ENCODE results near the gene GALR2. TPM values are rescaled to one million over a fixed set of nuclear protein-coding genes. Genes with fewer than 3 reads are reported as not detected.
A peak's percentile ranks its signal among the peaks of the same experiment; 100 is the strongest.

GALR2 gene
- total RNA-seq, 1 donor from 2014 or later: not detected

DNA sequence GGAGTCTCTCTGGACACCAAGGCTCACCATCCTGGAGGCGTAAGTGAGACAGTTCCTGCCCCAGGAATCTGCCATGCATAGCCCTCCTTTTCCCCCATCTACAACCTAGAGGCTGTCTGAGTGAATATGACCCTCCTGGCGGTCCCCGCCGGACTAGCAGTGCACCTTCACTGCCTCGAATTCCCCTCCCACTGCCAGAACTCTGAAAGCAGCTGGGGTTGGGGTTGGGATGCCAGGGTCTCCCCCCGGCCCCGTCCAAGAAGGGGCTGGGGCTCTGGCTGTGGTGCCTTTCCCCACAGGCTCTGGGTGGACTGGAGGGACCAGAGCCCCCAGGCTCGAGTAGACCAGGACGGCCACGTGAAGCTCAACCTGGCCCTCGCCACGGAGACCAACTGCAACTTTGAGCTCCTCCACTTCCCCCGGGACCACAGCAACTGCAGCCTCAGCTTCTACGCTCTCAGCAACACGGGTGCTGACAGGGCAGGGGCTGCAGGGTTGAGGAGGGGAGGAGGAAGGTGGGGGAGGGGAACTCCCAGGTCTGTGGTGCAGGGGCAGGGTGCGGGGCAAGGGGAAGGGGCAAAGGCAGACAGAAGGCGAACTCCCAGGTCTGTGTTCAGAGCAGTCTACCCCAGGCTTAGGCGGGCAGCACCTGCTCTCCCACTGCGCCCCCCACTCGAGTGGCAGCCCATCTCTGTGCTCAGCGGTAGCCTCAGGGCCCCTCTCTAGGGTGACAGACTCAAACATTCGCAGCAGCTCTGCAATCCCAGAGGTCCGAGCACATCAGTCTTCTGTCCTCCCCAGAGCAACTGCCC lies 5.6 kb downstream of the GALR2 start:
- DNase-seq: no peak

DNA sequence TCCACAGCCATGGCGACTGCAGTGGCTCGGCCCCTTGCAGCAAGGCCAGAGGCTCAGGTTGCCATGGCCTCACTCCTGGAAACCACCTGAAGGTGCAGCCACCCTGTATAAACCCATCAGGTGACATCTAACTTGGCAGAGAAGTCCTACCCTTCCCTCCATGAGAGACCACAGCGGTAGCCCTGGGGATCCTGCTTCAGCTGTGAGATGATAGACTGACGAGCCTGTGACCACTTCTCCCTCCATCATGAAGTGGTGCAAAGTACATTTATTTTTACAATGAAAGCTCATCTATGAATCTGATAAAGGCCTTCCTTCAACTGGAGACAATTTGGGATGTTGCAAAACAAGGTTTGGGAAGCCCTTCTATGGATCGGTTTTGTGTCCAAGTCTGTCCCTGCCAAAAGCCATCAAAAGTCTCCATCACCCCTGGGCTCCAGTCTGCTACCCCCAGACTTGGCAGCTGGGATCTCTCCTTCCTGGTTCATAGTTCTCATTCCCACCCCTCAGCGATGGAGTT lies 6.2 kb downstream of the GALR2 start:
- no peak for DNase-seq

DNA sequence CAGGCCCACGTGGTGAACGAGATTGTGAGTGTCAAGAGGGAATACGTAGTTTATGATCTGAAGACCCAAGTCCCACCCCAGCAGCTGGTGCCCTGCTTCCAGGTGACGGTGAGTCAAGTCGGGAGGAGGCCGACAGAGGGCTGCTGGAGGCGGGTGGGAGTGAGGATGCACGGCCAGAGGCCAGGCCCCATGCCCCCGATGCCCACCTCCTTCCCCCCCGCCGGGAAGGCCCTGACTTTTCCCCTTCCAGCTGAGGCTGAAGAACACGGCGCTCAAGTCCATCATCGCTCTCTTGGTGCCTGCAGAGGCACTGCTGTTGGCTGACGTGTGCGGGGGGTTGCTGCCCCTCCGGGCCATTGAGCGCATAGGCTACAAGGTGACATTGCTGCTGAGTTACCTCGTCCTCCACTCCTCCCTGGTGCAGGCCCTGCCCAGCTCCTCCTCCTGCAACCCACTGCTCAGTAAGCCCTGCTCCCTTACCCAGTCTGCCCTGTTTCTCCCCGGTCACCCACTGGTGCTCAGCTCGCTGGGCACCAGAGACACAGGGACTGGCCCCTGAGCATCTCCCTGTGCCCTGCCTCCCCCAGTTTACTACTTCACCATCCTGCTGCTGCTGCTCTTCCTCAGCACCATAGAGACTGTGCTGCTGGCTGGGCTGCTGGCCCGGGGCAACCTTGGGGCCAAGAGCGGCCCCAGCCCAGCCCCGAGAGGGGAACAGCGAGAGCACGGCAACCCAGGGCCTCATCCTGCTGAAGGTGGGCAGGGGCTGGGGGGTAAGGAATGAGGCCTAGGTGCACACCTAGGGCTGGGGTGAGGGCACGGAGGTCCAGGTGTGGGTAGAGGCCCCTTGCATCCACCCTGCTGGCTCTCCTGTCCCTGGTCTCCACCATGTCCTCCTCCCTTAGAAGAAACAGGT lies 7.0 kb downstream of the GALR2 start:
- no peak for DNase-seq

DNA sequence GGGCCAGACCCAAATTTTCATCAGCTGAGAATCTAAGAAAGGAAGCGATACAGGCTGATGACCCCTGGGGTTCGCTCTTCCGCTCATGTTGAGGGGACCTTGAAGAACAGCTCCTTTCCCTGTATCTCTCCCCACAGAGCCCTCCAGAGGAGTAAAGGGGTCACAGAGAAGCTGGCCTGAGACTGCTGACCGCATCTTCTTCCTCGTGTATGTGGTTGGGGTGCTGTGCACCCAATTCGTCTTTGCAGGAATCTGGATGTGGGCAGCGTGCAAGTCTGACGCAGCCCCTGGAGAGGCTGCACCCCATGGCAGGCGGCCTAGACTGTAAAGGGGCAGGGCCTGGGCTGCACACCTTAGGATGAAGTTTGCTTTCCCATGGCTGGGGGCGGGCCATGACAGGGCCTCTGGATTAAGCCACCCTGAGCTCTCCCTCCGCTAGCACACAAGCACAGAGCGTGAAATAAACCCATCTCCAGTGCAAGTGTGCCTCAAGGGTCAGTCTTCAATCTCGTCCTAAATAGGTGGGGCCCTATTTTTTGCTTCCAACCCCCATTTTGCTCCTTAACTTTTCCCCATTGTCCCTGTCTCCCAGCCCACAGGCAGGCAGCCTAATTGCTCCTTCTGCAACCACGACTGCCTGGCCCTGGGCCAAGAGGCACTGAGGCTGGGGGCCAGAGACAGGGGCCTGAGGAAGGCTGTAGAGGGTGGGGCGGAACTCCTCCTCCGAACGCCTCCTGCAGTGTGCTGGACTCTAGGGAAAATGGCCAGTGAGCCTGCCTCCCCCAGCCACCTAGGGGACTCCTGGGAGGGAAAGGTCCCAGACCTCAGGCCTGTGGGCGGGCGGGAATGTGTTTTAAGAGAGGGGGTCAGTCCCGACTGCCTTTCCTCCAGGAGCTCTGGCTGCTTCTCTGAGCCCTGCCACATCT lies 8.0 kb downstream of the GALR2 start:
- DNase-seq: no peak

DNA sequence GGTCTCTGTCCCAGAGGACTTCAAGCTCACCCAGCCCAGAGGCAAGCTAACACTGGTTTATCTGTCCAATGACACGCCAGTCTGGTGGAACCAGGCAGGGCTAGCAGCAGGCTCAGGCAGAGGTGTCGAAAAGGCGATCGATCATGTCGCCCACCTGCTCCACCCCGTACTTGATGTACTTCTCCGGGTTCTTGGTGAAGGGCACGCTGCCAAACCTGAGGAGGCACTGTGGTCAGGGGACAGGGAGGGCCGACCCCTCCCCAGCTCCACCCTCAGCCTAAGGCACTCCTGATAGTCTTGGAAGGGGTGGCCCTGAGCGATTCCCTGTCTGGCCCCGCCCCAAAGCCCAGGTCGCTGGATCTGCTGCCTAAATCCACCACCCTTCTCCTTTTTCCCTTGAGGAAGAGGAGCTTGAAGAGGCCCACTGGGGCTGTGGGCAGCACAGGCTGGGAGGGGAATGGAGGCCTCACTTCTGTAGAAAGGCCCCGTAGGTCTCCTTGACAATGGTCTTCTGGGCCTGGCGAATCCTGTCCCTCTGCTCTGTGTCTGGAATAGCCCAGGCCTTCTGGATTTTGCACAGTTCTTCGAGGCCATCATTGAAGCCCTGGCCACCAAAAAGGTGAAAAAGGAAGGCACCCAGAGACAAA lies 9.1 kb downstream of the GALR2 start:
- DNase-seq: no peak

DNA sequence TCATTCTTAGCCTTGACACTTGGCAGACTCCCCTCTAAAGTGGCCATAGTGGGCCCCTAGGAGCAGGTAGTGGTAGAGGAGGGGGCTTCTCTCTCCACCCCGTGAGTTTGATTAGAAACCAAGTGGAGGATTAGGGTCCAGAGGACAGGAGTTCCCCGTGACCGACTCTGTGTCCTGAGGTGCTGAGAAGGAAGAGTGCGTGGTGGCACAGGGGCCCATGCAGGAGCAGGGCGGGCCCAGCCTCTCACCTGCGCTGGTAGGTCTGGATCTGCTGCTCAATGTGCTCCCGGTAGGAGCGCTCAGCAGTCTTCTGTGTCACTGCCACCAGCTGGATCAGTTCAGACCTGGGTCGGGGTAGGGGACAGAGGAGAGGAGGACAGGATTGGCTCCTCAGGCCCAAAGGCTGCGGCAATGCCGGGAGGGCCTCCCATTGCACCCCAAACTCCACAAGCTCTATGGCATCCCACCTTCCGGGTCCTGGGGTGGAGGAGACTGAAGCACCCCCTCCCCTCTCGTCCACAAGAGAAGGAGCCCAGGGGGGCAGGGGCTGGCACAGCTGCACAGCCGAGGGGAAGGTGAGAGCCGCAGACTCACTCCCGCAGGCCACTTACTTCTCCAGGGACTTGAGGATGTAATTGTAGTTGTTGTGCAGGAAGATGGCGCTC lies 10.6 kb downstream of the GALR2 start:
- DNase-seq: no peak

DNA sequence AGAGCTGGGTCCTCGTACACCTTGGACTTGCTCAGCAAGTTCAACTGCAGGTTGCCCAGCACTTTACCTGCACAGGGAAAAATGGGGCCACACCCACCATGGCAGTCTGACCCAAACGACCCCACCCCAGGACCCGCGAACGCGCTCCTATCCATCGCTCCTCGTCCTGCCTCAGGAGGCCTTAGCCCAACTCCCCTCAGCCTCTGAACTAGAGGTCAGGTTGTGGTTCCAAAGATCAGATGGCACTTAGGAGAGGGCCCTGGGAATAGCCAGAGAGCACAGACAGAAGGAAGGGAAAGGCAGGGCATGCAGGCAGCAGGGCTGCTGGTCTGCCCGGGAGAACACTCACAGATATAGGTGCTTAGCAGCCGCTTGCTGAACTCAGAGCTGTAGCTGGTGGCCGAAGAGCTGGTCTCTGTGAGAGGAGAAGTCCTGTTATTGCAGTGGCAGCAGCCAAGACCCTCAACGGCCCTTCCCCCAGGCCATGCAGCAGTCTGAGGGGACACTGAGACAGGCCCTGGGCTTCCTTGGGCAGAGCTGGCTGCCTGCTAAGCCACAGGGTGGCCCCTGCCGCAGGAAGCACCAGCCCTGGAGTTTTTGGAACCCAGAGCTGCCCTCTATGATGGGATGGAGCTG lies 11.3 kb downstream of the GALR2 start:
- DNase-seq: no peak

DNA sequence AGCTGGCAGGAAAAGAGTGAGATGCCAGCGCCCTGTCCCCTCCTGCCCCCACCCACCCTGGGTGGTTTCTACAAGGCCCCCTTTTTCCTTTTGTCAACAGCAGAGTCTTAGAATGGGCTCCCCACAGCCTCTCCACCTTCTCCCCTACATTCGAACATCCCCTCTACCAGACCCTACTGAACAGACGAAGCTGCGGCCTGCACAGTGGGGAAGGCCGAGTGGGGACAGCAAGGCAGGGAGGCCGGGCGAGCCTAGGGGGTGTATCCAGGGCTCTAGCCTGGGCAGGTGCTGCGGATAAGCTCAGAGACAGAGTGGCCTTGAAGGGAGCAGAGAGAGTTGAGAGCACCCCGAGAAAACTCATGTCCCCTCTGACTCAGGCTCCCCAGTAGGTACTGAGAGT lies 11.8 kb downstream of the GALR2 start:
- DNase-seq: no peak

DNA sequence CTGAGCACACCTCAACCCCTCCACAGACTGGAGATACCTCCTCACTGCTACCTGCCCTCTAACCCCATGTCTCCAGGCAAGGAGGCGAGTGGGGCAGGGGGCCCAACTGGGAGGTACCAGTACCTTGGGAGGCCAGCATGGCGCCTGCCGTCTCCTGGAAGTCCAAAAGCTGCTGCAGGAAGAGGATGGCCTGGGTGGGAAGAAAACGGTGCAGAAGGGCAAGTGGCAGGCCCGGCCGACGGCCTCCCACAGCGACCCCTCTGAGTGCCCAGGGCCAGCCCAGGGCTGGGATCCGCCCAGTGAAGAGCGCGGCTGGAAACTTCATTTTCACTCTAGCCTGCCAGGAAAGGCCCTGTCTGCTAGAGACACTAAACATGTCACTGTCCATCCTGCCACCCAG lies 12.9 kb downstream of the GALR2 start:
- DNase-seq: no peak

DNA sequence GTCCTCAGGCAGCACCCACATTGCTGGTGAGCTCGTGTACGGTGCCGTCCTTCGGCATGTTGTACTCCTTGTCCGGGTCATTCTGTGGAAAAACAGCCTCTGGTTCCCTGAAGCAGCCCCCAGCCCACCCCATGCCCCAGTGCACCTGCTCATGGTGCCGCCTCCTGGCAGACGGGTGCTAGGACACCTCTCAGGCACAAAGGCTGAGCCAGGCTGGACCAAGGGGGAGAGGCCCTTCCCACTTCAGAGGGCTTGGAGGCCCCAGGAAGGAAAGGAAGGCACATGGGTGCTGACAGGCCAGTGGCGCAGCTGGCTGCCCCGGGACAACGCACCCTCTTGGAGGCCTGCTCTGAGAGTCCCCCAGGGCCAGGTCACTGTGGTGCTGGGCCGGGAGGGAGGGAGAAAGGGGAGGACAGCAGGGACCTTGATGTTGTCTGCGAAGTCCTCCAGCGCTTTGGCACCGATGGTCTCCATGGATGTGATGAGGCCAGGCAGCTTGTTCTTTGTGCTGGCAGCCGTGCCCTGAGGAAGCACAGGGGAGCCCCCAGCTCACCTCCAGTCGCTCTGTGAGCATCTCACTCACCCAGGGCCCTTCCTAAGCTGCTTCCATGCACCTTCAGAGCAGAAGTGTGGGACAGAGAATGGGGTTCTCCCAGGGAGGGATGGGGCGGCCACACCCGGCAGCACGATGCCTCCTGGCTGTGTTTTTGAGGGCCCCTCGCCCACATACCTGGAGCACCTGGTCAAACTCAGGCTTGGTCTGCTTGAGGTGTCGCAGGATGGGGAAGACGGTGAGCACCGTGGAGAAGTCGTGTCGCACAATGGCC lies 13.7 kb downstream of the GALR2 start:
- DNase-seq: no peak

DNA sequence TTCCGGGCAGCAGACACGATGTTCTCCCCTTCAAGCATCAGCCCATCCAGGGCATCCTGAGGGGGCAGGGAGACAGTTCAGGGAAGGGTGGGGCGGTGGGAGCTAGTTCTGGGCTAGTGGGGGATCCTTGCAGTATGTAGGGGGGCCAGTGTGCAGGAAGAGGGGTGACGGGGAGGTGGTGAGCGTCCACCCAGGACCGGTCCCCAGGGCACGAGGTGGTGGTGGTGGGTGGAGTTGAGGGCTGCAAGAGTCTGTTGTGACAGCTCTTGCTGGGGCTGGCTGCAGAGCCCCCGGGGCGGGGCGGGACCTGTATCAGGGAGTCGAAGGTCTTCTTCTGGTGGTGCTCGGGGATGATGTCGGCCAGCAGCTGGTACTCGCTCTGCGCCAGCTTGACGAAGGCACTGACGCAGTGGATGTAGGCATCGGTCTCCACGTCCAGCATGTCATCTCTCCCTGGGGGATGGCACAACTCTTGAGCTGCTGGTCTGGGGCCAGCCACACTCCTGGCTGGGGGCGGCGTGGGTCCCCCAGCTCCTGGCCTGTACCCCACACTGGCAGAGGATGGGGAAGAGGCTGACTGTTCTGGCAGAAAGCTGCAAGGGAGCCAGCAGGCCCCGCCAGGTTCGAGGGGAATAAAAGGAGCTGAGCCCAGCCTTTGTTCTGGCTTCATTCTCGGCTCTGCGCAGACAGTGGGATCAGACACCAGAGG lies 14.4 kb downstream of the GALR2 start:
- DNase-seq: no peak

DNA sequence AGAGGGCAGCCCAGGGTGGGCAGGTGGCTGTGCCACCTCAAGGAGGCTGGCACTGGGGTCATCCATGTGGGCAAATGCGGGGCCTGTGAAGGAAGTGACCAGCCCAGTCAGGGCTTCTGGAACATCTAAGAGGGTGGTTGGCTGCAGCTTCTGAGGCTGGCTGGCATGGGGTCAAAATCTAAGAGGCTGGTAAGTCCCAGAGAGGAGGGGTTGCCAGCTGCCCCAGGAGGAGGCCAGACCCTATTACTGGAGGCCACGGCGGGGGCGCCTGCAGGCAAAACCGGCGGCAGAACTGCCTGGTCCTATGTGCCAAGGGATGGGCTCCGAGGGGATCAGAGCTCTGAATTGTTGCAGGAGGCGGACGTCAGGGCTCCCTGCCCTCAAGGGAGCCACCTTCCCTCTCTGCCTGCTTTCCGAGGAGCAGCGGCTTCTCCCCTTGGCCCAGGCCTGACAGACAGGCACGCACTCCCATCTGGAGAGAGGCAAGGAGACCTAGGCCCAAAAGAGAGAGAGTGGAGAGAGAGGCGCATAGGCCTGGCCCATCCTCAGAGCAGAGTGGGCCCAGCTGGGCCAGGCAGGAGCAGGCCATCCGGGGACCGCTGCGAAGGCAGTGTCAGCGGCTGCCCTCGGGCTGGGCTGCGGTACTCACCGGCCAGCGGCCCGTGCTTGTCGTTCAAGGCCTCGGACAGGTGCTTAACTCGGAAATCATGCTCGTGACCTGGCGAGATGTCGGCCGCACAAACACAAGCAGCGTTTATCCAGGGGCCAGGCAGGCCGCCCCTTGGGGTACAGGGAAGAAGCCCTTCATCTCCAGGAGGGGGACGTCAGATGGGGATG lies 15.3 kb downstream of the GALR2 start:
- no peak for DNase-seq

DNA sequence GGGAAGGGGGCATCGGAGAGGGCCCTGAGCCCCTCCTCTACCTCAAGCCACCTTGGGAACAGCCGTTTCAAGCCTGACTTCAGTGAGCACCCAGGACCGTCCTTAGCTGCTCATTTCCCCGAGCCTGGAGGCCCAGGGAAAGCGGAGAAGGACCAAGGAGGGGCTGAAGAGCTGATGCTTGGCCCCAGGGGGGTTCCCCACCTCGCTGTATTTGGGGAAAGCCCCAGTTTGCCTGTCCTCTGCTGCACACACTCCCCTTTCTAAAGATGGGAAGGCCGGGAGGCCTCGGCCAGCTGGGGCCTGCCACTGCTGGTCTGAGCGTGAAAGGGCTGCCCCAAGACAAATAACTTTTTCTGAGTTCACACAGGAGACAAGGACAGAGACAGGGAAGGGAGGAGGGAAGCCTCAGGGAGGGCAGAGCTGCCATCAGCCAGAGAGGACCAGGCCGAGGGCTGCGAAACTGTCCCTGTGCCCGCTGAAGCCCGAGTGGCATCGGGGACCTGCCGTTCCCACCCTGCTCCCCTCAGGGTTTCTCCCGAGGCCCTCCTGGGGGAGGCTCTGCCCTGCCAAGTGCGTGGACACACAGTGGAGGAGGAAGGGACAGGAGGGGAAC lies 16.0 kb downstream of the GALR2 start:
- DNase-seq: no peak

DNA sequence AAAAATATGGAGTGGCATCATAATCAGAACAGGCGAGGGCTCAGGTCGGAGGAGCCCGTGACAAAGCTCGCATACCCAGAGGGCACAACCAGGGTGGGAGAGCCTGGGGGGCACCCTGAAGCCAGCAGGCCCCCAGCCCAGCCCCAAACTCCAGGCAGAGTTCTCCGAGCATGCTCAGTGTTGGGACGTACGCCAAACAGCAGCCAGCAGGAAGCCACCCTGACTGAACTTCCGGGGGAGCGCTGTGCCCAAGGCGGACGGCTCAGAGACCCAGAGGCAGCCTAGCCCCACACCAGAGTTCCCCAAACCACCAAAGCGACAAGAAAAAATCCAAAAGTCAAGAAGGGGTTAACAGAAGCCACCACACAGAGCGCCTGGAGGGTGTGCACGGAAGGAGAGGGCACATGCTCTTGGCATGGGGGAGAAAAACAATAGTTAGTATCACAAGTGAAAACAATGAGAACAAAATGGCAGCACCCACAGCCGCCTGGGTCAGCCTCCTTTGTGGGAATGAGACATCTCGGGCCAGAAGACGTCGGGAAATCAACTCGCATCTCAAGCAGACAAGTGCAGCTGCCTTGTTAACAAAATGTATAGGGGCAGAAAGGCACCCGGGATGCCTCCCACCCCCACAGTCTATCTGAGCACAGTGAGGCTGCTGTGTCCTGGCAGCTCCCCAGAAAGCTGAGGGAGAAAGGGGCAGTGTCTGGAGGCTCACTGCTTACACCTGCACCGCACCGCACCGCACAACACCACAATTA lies 17.1 kb downstream of the GALR2 start:
- DNase-seq: peak; percentile 46

DNA sequence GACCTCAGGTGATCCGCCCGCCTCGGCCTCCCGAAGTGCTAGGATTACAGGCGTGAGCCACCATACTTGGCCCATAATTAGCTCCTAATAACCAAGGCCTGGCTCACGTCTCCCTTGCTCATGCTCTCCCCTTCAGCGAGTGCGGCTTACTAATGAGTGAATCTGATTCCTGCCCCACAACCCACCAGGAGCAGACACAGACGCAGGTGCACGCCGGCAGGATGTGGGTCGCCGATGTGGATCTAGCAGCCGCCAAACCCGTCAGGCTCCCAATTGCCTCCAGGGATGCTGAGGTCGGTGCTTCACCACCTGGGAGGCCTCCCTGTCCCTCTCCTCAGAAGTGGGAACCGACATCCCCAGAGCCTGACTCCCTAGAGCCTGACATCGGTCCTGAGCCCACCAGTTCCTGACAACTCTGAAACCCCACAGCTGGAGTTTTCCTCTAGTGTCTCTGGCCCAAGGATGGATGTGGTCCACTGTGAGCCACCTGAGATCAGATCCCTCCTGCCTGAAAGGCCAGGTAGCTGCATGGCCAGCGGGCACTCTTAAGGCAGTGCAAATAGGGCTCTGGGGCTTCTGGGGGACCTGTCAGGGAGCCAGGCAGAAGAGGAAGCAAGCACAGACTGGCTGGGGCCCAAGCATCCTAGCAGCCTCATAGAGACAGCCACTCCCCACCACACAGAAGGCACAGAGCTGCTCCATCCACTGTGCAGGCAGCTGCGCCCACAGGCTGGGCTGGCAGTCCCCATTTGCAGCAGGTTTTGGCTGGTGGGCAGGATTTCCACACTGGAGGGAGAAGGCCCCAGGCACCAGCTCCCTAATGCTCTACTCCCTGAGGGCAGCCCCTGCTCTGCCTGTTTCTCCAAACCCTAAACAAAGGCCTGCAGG lies 18.2 kb downstream of the GALR2 start:
- DNase-seq: no peak

DNA sequence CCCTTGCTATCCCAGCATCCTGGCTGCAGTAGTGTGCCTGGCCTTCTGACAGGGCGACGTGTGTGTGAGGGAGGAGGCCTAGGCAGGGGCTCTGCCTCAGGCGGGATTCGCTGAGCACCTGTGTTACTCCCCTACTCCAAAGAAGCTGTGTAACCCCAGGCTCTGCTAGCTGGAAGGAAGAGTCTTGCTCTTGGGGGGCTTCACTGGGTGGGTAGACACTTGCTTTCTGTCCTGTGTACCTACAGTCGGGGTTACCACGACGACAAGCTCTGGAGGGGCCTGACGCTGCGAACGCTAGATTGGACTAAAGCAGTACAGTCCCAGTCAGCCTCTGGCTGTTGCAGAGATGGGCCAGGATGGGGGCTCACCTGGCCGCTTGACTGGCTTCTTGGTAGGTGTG lies 19.5 kb downstream of the GALR2 start:
- DNase-seq: no peak

All from dermis blood vessel endothelial cell (primary cell).